ENCODE data around the gene NDE1.

- TF ChIP-seq POLR2A (IDR thresholded peaks at IDR 0.05): no peak
- no peak for TF ChIP-seq CTCF (IDR thresholded peaks at IDR 0.05)
- peak; percentile 89 for TF ChIP-seq POLR2AphosphoS5 (IDR thresholded peaks at IDR 0.05)
These were observed 5.6 kb upstream of the NDE1 start for GRCh38 chr16:15644267-15644961.

Data from prostate gland (tissue), 2 donors.